ENCODE data around the gene CSNK1G1.
A peak's percentile ranks its signal among the peaks of the same experiment; 100 is the strongest.
"Not testable (repeated sequence)": the region's sequence is repeated elsewhere in the genome, so short reads cannot be mapped to it uniquely, and the experiment has no call there.

The CSNK1G1 gene

GRCh38 chr15:64279131-64279530 is 76.8 kb downstream of the CSNK1G1 start:
- TF ChIP-seq CTCF (IDR thresholded peaks at IDR 0.05; ENCODE audit: insufficient read depth, low read depth, low read length, missing control alignments) = no peak
- no peak for DNase-seq (ENCODE audit: low read depth)
- no peak overlapping the region for H3K4me3 ChIP-seq (ENCODE audit: low read depth, low read length)

- DNase-seq (ENCODE audit: low read depth) = no peak
- no peak for TF ChIP-seq CTCF (IDR thresholded peaks at IDR 0.05; ENCODE audit: insufficient read depth, low read depth, low read length, missing control alignments)
- no peak overlapping the region for H3K4me3 ChIP-seq (ENCODE audit: low read depth, low read length)
Measured at GRCh38 chr15:64275934-64276333, 80.0 kb downstream of the CSNK1G1 start.

GRCh38 chr15:64274341-64274950 is 81.5 kb downstream of the CSNK1G1 start:
- H3K4me3 ChIP-seq (ENCODE audit: low read depth, low read length) = no peak overlapping the region
- DNase-seq (ENCODE audit: low read depth) = no peak
- no peak for TF ChIP-seq CTCF (IDR thresholded peaks at IDR 0.05; ENCODE audit: insufficient read depth, low read depth, low read length, missing control alignments)

- TF ChIP-seq CTCF (IDR thresholded peaks at IDR 0.05; ENCODE audit: insufficient read depth, low read depth, low read length, missing control alignments) = no peak
- H3K4me3 ChIP-seq (ENCODE audit: low read depth, low read length) = no peak overlapping the region
- no peak for DNase-seq (ENCODE audit: low read depth)
Measured at GRCh38 chr15:64267331-64267973, 88.5 kb downstream of the CSNK1G1 start.

- DNase-seq (ENCODE audit: low read depth) = not testable (repeated sequence)
Measured at GRCh38 chr15:64265188-64265587, 90.8 kb downstream of the CSNK1G1 start.

GRCh38 chr15:64264502-64264901 is 91.5 kb downstream of the CSNK1G1 start:
- TF ChIP-seq CTCF (IDR thresholded peaks at IDR 0.05; ENCODE audit: insufficient read depth, low read depth, low read length, missing control alignments) = no peak
- no peak for DNase-seq (ENCODE audit: low read depth)
- H3K4me3 ChIP-seq (ENCODE audit: low read depth, low read length) = no peak overlapping the region

More at GRCh38 chr15:64265188-64265587, 90.8 kb downstream of the CSNK1G1 start:
- not testable (repeated sequence) for H3K4me3 ChIP-seq (ENCODE audit: low read depth, low read length)

- DNase-seq (ENCODE audit: low read depth) = peak; percentile 18
Measured at GRCh38 chr15:64263567-64263966, 92.4 kb downstream of the CSNK1G1 start.

More at GRCh38 chr15:64263567-64263966, 92.4 kb downstream of the CSNK1G1 start:
- no peak overlapping the region for H3K4me3 ChIP-seq (ENCODE audit: low read depth, low read length)
- no peak for TF ChIP-seq CTCF (IDR thresholded peaks at IDR 0.05; ENCODE audit: insufficient read depth, low read depth, low read length, missing control alignments)

All from GM12865 (cell line).